Activated CD4-positive, alpha-beta T cell treated with anti-CD3 and anti-CD28 coated beads, Interleukin-2, amount 10 ng/mL, durations not matched to agents 7 days and 5 days (primary cell): ENCODE results near the gene CNGA2. TPM values are rescaled to one million over a fixed set of nuclear protein-coding genes. Genes with fewer than 3 reads are reported as not detected.
"Not testable (repeated sequence)": the region's sequence is repeated elsewhere in the genome, so short reads cannot be mapped to it uniquely, and the experiment has no call there.

ENCODE experiments used
- CTCF ChIA-PET: fragments of 350-600 bp; sonication (Branson Sonifier 250); formaldehyde crosslinking; loops from one replicate; lab custom pipeline; 2021; ENCODE audit warnings: antibody characterized with exemption; lab: Charles Lee
- POLR2A ChIA-PET: fragments of 350-600 bp; sonication (Branson Sonifier 250); formaldehyde crosslinking; loops from one replicate; lab custom pipeline; 2021; ENCODE audit warnings: antibody characterized with exemption; lab: Charles Lee
- DNase-seq: peaks from one replicate; pipeline ENCODE4 v3.0.0-alpha.2; 2020
- H3K27ac Mint-ChIP-seq: one replicate; pipeline ENCODE4 v1.8.0; 2021; ENCODE audit warnings: mild to moderate bottlenecking, moderate library complexity, mixed read lengths
- H3K27me3 Mint-ChIP-seq: one replicate; pipeline ENCODE4 v1.8.0; 2021; ENCODE audit warnings: mixed read lengths
- H3K36me3 Mint-ChIP-seq: one replicate; pipeline ENCODE4 v1.8.0; 2021; ENCODE audit warnings: low read depth, mixed read lengths
- H3K4me1 Mint-ChIP-seq: one replicate; pipeline ENCODE4 v1.8.0; 2021; ENCODE audit warnings: mixed read lengths
- H3K4me3 Mint-ChIP-seq: one replicate; pipeline ENCODE4 v1.8.0; 2021; ENCODE audit warnings: mild to moderate bottlenecking, moderate library complexity, mixed read lengths
- H3K9me3 Mint-ChIP-seq: one replicate; pipeline ENCODE4 v1.8.0; 2021; ENCODE audit warnings: mixed read lengths
- total RNA-seq, 2 experiments: library from RNA; stranded (reverse); gene quantifications; one replicate each; pipeline ENCODE4 v1.2.3, GENCODE V29; 2021

The CNGA2 gene
- not detected for total RNA-seq

- ChIA-PET CTCF (no interaction called here), POLR2A (no interaction called here)
- Mint-ChIP-seq H3K4me1 (no peaks in the 10 kb centered on the region), H3K4me3 (no peak within 1 kb of the TSS), H3K27me3 (no peaks in the 10 kb centered on the region), H3K9me3 (no peaks in the 10 kb centered on the region), H3K36me3 (no peaks in the 10 kb centered on the region), H3K27ac (no peak within 1 kb of the TSS)
- no peak for DNase-seq
These were observed at the start of gene CNGA2 for GRCh38 chrX:151734446-151734845. CNGA2 (plus strand) TSS chrX:151734746; CDS start chrX:151738484, 3,738 bp downstream.

DNA sequence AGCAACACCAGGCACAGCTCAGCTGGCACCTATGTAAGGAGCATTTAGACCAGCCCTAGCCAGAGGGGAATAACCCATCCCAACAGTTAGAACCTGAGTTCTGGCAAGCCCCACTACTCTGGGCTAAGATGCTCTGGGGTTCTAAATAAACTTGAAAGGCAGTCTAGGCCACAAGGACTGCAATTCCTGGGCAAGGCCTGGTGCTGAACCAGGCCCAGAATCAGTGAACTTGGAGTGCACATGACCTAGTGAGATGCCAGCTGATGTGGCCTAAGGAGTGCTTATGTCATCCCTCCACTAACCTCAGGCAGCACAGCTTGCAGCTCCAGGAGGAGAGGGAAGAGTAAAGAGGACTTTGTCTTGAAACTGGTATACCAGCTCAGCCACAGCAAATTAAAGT, 46.9 kb upstream of the CNGA2 start:
- H3K4me1 Mint-ChIP-seq: peaks cover 7% of the 10 kb centered on the region
- ChIA-PET CTCF (no interaction called here), POLR2A (no interaction called here)
- peaks cover 11% of the 10 kb centered on the region for H3K27me3 Mint-ChIP-seq
- DNase-seq: no peak
- H3K4me3 Mint-ChIP-seq: no peak overlapping the region
- H3K27ac Mint-ChIP-seq: no peak overlapping the region
- H3K9me3 Mint-ChIP-seq: no peaks in the 10 kb centered on the region
- H3K36me3 Mint-ChIP-seq: no peaks in the 10 kb centered on the region

DNA sequence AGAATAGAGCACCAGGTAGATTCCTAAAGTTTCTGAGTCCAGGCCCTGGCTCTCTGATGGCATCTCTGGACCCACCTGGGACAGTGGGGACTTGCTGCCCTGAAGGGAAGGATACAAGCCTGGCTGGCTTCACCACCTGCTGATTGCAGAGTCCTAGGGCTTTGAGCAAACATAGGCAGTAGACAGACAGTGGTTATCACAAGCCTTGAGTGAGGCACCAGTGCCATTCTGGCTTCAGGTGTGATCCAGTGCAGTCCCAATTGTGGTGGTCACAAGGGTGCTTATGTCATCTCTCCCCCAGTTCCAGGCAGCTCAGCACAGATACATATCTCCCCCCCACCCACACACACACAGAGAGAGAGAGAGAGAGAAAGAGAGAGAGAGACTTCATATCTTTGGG, 45.9 kb upstream of the CNGA2 start:
- no peaks in the 10 kb centered on the region for H3K4me1 Mint-ChIP-seq

GRCh38 chrX:151692825-151693224, 41.7 kb upstream of the CNGA2 start:
- Mint-ChIP-seq H3K27me3 (peaks cover 18% of the 10 kb centered on the region), H3K4me1 (no peaks in the 10 kb centered on the region), H3K9me3 (no peaks in the 10 kb centered on the region), H3K27ac (no peak overlapping the region), H3K4me3 (no peak overlapping the region), H3K36me3 (no peaks in the 10 kb centered on the region)
- CTCF ChIA-PET: no interaction called here
- no peak for DNase-seq
- POLR2A ChIA-PET: no interaction called here

More for the DNA sequence above, 45.9 kb upstream of the CNGA2 start:
- H3K27me3 Mint-ChIP-seq: peaks cover 10% of the 10 kb centered on the region
- H3K4me3 Mint-ChIP-seq: no peak overlapping the region
- no peaks in the 10 kb centered on the region for H3K36me3 Mint-ChIP-seq
- no peak for DNase-seq
- no peak overlapping the region for H3K27ac Mint-ChIP-seq
- POLR2A ChIA-PET: no interaction called here
- H3K9me3 Mint-ChIP-seq: no peaks in the 10 kb centered on the region
- CTCF ChIA-PET: no interaction called here

DNA sequence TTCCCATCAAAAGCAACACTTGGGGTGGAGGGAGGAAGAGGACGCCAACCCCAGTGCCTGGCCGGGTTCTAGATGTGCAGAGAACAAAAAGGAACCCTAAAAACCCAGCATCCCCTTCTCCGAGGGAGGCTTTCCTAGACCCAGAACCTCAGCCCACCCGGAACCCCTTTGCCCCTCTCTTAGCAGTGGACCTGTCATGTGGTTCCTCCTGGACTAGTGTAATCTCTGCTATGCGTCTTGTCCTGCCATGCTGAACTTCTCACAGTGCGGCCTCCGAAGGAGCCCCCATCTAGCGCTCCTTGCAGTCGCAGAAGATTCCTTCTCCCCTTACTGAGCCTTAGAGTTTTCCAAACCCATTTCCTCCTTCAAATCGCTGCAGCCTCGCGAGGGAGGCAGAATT, 40.4 kb upstream of the CNGA2 start:
- CTCF ChIA-PET: no interaction called here
- Mint-ChIP-seq H3K27ac (no peak overlapping the region), H3K4me1 (no peaks in the 10 kb centered on the region)

DNA sequence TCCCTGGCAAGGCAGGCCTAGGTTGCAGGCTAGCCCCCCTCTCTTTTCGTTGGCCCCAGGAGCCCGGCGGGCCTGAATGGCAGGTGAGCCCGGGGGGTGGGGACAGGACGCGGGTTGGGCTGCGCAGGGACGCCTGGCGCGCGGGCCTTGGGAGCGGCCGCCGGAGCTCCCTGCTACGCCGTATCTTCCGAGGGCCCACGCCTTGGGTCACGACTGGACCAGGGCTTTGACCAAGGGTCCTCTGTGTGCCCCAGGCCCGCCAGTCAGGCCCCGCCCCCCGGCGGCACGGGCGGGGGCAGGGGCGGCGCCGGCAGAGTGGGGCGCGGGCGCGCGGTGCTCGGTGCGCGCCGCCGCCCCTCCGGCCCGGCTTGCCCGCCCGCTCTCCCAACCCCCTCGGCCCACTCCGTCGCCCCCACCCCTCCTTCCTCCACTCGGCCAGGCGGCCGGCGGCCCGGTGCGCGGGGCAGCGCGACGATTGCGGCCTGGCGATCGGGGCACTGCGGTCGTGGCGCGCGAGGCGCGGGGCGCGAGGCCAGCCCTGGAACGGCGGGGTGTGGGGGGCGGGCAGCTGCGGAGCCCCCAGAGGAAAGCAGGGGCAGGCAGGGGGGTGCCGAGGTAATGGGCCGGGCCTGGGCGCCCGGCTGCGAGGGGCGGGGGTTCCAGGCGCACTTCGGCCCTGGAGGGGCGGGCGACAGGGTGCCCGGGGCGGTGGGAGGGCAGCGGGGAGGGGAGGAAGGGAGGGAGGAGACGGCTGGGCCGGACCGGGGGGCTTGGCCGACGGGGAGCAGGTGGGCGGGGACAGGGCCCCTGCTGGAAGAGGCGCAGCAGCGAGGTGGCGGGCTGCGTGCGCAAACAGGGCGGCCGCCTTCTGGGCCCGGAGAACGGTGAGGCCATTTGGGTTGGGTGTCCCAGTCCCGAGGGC, 39.6 kb upstream of the CNGA2 start, which contains the start of gene PRRG3:
Gene PRRG3 (plus strand): TSS at position 798 of the 922 bp plus-strand sequence. CDS start 3,357 bp downstream, outside the sequence.
- Mint-ChIP-seq H3K36me3 (no peaks in the 10 kb centered on the region), H3K27me3 (peaks cover 18% of the 10 kb centered on the region), H3K27ac (no peak within 1 kb of the TSS), H3K4me1 (no peaks in the 10 kb centered on the region), H3K9me3 (no peaks in the 10 kb centered on the region), H3K4me3 (no peak within 1 kb of the TSS)
- DNase-seq: no peak
- ChIA-PET CTCF (no interaction called here), POLR2A (no interaction called here)

More for the DNA sequence above, 40.4 kb upstream of the CNGA2 start:
- DNase-seq: no peak
- Mint-ChIP-seq H3K36me3 (no peaks in the 10 kb centered on the region), H3K4me3 (no peak overlapping the region), H3K9me3 (no peaks in the 10 kb centered on the region), H3K27me3 (peaks cover 18% of the 10 kb centered on the region)
- POLR2A ChIA-PET: no interaction called here

- Mint-ChIP-seq H3K27me3 (peaks cover 18% of the 10 kb centered on the region), H3K27ac (no peak overlapping the region), H3K36me3 (no peaks in the 10 kb centered on the region), H3K4me1 (no peaks in the 10 kb centered on the region), H3K9me3 (no peaks in the 10 kb centered on the region), H3K4me3 (no peak overlapping the region)
- DNase-seq: no peak
- ChIA-PET CTCF (no interaction called here), POLR2A (no interaction called here)
These were observed 38.8 kb upstream of the CNGA2 start for GRCh38 chrX:151695583-151696340.

- CTCF ChIA-PET, H3K27ac Mint-ChIP-seq, H3K36me3 Mint-ChIP-seq, DNase-seq, H3K9me3 Mint-ChIP-seq, H3K4me1 Mint-ChIP-seq, H3K4me3 Mint-ChIP-seq, POLR2A ChIA-PET: not testable (repeated sequence)
- H3K27me3 Mint-ChIP-seq: peaks cover 18% of the 10 kb centered on the region
These were observed 37.5 kb upstream of the CNGA2 start for GRCh38 chrX:151697082-151697481.

GRCh38 chrX:151697522-151697921, 37.0 kb upstream of the CNGA2 start:
- H3K4me3 Mint-ChIP-seq: no peak overlapping the region
- ChIA-PET CTCF (interaction anchor here (0.7 kb wide), 1 partner anchor 13 kb away, joined by 3 read pairs; no protein-coding TSS in a partner anchor), POLR2A (no interaction called here)
- no peaks in the 10 kb centered on the region for H3K9me3 Mint-ChIP-seq
- no peak for DNase-seq
- H3K36me3 Mint-ChIP-seq: no peaks in the 10 kb centered on the region
- no peak overlapping the region for H3K27ac Mint-ChIP-seq
- peaks cover 18% of the 10 kb centered on the region for H3K27me3 Mint-ChIP-seq
- no peaks in the 10 kb centered on the region for H3K4me1 Mint-ChIP-seq

DNA sequence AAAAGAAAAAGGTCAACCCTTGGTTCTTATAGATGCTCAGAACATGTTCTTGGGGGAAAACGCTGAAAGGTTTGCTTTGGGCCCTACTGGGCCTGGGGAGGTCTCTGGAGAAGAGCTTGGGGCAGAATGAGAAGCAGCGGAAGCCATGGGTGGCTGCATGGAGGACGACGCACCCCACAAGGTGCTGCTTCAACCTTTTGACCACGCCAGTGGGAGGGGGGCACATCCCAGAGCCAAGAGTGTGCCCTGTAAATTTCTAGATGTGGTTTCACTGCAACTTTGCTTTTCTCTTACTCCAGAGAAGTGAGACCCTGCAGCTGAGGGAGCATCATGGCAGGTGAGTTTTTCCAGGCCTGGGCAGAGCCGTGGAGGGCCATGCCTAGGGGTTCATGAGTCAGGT, 36.1 kb upstream of the CNGA2 start:
- CTCF ChIA-PET: interaction anchor here (0.7 kb wide), 1 partner anchor 12 kb away, joined by 3 read pairs; no protein-coding TSS in a partner anchor
- H3K4me3 Mint-ChIP-seq: no peak overlapping the region
- H3K27me3 Mint-ChIP-seq: peaks cover 14% of the 10 kb centered on the region
- no peaks in the 10 kb centered on the region for H3K4me1 Mint-ChIP-seq
- H3K36me3 Mint-ChIP-seq: no peaks in the 10 kb centered on the region
- POLR2A ChIA-PET: no interaction called here
- no peak overlapping the region for H3K27ac Mint-ChIP-seq
- no peaks in the 10 kb centered on the region for H3K9me3 Mint-ChIP-seq
- DNase-seq: no peak

DNA sequence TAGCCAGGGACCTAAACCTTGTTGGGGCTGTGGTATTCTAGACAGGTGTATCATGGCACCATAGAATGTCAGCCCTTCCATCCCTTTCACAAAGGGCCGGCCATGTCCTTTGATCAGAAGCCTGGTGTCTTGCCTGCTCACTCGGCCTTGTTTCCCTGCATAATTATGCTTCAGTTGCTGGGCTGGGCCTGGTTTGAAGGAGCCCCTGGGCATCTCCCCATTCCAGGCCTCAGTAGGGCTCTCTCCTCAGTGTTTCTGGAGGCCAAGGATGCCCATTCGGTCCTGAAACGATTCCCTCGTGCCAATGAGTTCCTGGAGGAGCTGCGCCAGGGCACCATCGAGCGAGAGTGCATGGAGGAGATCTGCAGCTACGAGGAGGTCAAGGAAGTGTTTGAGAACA, 34.8 kb upstream of the CNGA2 start:
- Mint-ChIP-seq H3K36me3 (no peaks in the 10 kb centered on the region), H3K27me3 (peaks cover 11% of the 10 kb centered on the region)
- CTCF ChIA-PET: no interaction called here

DNA sequence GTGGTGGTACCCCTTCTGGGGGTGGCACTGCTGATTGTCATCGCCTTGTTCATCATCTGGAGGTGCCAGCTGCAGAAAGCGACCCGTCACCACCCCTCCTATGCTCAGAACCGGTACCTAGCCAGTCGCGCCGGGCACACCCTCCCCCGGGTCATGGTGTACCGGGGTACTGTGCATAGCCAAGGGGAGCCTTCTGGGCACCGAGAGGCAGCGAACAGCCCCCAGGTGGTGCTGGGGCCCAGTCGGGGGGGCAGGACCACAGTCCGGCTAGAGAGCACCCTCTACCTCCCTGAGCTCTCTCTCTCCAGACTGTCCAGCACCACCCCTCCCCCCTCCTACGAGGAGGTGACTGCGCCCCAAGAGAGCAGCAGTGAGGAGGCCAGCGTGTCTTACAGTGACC, 34.0 kb upstream of the CNGA2 start:
- ChIA-PET POLR2A (no interaction called here), CTCF (no interaction called here)
- no peaks in the 10 kb centered on the region for H3K4me1 Mint-ChIP-seq
- peaks cover 10% of the 10 kb centered on the region for H3K27me3 Mint-ChIP-seq
- DNase-seq: no peak
- no peak overlapping the region for H3K4me3 Mint-ChIP-seq
- H3K36me3 Mint-ChIP-seq: no peaks in the 10 kb centered on the region
- H3K9me3 Mint-ChIP-seq: no peaks in the 10 kb centered on the region
- no peak overlapping the region for H3K27ac Mint-ChIP-seq

More for the DNA sequence above, 34.8 kb upstream of the CNGA2 start:
- no peaks in the 10 kb centered on the region for H3K9me3 Mint-ChIP-seq
- H3K4me3 Mint-ChIP-seq: no peak overlapping the region
- POLR2A ChIA-PET: no interaction called here
- DNase-seq: no peak
- H3K27ac Mint-ChIP-seq: no peak overlapping the region
- H3K4me1 Mint-ChIP-seq: no peaks in the 10 kb centered on the region

DNA sequence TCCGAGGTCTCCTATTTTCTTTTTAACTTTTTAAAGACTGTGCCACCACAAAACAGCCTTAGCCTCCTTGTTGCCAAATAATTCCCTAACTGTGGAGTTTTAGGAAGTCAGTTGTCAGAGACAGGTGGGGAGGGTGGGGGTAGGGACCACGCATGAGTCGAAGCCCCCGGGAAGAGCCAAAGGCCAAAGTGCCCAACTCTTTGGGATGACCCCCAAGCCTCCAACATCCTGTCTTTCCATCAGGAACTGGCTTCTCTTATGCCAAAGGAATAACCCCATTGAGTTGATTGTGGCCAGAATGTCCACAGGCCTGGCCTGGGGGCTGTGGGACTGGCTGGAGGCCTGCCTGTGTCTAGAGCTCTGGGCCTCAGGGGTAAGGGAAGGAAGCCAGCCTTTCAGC, 33.5 kb upstream of the CNGA2 start:
- no peaks in the 10 kb centered on the region for H3K36me3 Mint-ChIP-seq
- no peak for DNase-seq
- ChIA-PET POLR2A (no interaction called here), CTCF (no interaction called here)
- no peaks in the 10 kb centered on the region for H3K9me3 Mint-ChIP-seq
- peaks cover 7% of the 10 kb centered on the region for H3K27me3 Mint-ChIP-seq
- H3K27ac Mint-ChIP-seq: no peak overlapping the region
- H3K4me3 Mint-ChIP-seq: no peak overlapping the region
- H3K4me1 Mint-ChIP-seq: no peaks in the 10 kb centered on the region
